ENCODE data around the gene CCR7.

DNA sequence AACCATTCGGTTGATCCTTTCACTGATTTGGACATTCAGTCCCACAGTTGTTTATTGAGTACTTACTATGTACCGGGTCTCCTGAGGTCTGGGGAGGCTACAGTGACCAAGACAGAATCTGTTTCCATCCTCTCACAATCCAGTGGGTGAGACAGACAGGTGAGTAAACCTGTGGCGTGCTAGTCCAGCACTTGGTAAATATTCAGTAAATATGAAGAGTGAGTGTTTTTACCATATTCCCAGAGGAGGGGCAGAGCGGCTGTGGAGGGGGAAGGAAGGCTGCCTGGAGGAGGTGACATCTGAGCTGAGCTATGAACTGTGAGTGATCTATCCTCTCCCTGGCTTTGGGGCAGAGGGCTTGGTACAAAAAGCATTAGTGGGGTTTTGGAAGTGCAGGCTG is 31.4 kb downstream of the CCR7 start:
- TF ChIP-seq POLR2A (IDR thresholded peaks at IDR 0.05): no peak
- TF ChIP-seq, protein P1, sequence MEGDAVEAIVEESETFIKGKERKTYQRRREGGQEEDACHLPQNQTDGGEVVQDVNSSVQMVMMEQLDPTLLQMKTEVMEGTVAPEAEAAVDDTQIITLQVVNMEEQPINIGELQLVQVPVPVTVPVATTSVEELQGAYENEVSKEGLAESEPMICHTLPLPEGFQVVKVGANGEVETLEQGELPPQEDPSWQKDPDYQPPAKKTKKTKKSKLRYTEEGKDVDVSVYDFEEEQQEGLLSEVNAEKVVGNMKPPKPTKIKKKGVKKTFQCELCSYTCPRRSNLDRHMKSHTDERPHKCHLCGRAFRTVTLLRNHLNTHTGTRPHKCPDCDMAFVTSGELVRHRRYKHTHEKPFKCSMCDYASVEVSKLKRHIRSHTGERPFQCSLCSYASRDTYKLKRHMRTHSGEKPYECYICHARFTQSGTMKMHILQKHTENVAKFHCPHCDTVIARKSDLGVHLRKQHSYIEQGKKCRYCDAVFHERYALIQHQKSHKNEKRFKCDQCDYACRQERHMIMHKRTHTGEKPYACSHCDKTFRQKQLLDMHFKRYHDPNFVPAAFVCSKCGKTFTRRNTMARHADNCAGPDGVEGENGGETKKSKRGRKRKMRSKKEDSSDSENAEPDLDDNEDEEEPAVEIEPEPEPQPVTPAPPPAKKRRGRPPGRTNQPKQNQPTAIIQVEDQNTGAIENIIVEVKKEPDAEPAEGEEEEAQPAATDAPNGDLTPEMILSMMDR (IDR thresholded peaks at IDR 0.05): no peak

All from ovary (tissue), 3 donors.